Hypothalamus (tissue), 51 donors: Measurements from ENCODE around the gene TRPV5.
A peak's percentile ranks its signal among the peaks of the same experiment; 100 is the strongest.

Experiments
- DNase-seq, 51 donors: peaks; one replicate each; lab custom pipeline; 2025; lab: John Stamatoyannopoulos, UW

TRPV5 gene

GRCh38 chr7:142889816-142890215, 43.7 kb downstream of the TRPV5 start:
- no peak for DNase-seq

DNA sequence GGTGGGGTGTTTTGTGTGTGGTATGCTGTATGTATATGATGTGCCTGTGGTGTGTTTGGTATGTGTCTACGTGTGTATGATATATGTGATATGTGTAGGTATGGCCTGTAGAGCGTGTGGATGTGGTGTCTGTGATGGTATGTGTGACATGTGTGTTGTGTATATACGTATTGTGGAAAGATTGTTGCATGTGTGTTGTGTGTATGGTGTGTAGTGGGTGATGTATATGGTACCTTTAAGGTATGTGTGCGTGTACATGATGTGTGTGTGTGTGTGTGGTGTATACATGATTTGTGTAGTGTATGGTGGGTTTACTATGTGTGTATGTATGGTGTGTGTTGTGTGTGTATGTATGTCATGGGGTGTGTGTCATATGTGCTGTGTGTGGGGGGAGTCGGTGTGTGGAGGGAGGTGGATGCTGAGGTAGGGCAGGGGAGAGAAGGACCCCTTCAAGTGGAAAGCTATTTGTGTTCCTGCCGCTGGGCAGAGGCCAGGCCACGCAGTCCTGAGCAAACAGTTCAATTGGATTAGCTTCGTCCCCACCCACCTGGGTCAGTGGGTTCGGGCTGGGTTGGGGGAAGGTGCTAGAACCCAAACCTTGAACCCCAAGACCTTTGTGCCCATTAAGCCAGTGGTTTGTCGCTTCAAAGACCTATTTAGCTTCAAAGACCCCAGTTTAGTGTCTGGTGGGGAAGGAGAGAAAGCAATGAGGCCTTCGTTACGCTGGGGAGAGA, 46.1 kb downstream of the TRPV5 start:
- no peak for DNase-seq

- no peak for DNase-seq
Observed at GRCh38 chr7:142886866-142887265, 46.7 kb downstream of the TRPV5 start.

- DNase-seq: no peak
Observed at GRCh38 chr7:142885311-142886230, 48.0 kb downstream of the TRPV5 start, which contains the start of gene TRPV6. TRPV6 (minus strand) TSS chr7:142885745.

DNA sequence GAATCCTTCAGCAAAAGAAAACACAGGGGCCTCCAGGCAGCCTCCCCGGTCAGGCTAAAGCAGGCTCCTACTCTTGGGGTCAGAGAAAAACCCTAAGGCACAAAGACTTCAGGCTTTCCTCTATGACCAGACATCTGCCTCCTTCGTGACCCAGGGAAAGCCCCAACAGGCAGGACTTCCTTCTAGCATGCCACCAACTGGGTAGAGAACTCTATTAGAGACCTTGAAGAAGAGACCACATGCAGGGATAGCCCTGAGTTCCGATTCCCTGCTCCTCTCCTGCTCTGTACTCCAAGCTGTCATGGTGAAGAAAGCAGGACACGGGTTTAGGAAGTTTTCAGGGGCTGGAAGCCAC, 49.3 kb downstream of the TRPV5 start:
- DNase-seq: no peak

DNA sequence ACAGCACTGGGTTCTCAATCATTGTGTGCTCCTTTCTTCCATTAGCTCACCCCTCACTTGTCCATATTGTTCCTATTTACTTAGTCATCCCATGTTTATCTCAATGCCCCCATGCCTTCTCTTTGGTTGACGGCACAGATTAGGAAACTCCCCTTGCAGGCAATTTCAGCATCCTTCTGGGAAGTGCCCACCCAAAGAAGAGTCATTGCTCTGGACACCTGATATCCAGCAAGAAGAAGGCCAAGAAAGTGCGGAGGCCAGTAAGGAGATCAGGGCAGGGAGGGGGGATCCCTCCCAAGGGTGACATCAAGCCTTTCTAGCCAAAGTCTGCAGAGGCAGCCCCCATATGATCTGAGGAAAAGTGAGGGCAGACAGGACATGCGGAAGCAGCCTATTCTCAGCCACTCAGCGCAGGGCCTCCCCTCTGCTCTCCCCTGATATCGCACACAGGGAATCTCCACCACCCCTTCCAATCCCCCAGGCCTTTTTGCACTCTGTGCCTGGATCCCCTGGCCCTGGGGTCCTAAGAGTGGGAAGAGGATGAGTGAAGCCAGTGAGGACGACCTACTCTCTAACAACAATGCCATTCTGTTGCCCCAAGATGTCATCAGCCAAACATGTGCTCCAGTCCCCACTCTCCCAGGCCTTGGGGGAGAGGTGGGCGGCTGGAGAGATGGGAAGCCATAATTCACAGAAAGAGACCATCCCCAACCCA, 49.8 kb downstream of the TRPV5 start:
- no peak for DNase-seq

DNA sequence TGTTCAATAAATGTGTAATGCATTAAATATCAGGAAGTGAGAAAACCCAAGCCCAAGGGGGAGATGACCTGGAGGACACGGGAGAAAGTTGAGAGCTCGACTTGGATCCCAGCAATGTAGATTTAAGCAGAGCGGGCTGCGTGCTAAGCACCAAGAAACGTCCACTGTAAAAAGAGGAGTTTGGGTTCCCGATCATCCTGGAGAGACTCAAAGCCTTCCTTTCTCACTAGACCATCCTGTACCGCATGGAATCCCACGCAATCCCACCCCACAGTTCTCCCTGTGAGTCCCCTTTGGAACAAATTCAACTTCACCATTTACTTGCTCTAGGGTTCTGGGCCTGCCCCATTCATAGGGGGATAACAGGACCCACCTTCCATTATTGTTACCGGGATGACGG, 50.4 kb downstream of the TRPV5 start:
- DNase-seq: no peak

DNA sequence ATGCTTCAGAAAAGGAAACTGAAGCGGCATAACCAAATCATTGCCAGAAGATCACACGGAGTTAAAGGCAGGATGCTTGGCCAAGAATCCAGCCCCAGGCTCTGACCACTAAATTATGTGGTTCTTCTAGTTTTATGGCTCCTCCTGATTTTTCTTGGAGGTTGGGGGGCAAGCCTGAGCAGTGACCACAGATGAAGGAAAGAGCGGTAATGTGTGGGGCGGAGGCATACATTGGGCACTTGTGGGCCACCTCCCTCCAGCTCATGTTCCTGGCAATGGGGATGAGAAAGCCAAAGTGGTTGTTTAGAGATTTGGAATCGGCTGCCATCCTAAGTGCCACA, 51.2 kb downstream of the TRPV5 start:
- no peak for DNase-seq

GRCh38 chr7:142881586-142882337, 51.8 kb downstream of the TRPV5 start:
- no peak for DNase-seq

DNA sequence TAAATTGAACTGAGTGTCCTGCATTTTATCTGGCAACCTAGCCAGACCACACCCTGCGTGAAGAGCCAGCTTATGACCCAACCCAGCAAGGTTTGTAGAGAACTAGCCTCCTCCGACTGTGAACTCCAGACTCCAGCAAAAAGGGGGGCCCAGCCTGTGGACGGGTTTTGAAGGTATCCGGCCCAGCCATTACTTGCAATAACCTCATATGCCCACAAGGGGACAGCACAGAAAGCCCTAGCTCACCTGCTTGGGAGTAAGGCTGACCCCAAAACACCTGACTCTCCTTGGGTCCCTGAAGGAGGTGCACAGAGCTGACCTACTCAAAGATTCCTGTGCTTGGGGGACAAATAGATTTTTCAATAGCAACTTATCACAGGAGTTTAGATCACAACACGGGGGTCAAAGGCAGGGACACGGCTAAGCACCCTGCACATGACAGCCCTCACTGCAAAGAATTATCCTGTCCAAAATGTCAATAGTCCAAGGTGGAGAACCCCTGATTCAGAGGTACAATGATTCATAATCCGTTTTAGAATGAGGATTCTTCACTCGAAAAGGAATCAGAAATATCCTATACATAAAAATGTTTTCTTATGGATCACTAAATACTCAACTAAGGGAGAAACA, 52.6 kb downstream of the TRPV5 start:
- DNase-seq: no peak

DNA sequence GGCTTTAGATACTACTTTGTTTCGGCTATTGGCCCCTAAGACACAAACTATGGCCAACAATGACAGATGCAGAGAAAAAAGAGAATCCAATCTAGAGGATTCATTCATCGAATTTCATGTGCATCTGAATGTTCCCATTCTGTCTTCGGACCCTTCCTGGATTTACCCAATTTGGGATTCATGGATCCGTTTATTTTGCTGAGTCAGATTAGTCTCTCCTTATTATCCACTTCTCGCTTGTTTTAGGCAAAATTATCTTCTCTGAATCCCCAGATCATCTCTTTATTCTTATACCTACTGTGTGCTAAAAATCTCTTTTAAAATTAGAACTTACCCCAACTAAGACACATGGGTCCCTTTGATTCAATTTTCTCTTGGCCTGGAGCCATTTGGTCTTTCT, 54.5 kb downstream of the TRPV5 start:
- DNase-seq: no peak

- no peak for DNase-seq
Observed at GRCh38 chr7:142878315-142878714, 55.2 kb downstream of the TRPV5 start.

- no peak for DNase-seq
Observed at GRCh38 chr7:142876991-142877910, 56.3 kb downstream of the TRPV5 start.

DNA sequence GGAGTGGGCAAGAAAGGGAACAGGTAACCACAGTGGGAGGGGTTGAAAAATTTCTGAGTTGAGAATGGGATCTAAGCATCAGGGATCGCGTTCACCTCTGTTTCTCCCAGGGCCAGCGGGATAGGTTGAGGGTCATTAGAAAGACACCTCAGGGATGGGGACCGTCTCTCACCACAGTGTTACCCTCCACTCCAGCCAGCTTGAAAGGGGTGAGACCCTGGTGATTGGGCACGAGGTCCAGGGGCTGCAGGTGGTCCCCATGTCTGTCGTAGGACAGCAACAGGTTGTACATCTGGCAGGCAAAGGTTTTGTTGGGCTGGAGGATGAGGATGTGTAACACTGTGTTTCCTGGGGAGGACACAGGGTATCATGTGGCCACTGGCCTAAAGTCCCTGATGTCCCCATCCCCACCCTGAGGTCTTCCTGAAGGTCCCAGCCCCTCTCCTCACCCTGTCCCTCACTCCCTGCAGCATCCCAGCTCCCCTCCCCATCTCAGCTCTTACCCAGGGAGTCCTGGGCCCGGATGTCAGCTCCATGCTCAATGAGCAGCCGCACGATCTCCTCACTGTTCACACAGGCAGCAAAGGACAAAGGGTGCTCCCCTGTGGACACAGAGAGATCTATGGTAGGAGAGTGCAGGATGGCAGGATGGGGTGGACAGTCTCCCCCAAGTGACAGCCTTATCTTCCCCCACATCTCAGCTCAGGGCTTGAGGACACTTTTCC, 57.1 kb downstream of the TRPV5 start:
- DNase-seq: no peak

- DNase-seq: peak in 1 of 51 donors; percentile 26
Observed at GRCh38 chr7:142875456-142875855, 58.1 kb downstream of the TRPV5 start.

DNA sequence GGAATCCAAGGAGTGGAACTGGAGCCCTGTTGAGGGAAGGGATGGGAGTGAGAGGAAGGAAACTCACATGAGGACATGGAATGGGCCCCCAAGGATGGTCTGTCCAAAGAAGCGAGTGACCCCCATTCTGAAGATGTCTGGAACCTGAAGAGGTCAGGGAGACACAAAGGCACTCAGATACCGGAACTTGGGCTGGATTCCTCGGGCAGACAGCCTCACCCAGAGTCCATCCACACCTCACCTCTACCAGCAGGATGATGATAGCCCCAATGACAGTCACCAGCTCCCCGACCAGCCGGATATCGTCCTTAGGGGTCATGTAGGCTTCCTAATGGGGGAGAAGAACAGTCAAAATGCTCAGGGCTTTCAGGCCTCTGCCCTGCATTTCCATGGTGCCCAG, 58.7 kb downstream of the TRPV5 start:
- no peak for DNase-seq

GRCh38 chr7:142874409-142874808, 59.1 kb downstream of the TRPV5 start:
- no peak for DNase-seq

- DNase-seq: no peak
Observed at GRCh38 chr7:142873871-142874270, 59.7 kb downstream of the TRPV5 start.
